Sciatic nerve (tissue), 2 donors: ENCODE results near the gene ZNF362. TPM values are rescaled to one million over a fixed set of nuclear protein-coding genes. Genes with fewer than 3 reads are reported as not detected.

Experiments
- ATAC-seq: fragments of 200-7000 bp; cut with Tn5 transposase; one replicate; pipeline ENCODE4 v1.9.1; 2020; ENCODE audit warnings: mild to moderate bottlenecking, moderate library complexity
- DNase-seq: peaks from one replicate; pipeline ENCODE4 v3.0.0-alpha.2; 2020; ENCODE audit warnings: low spot score
- intact Hi-C: fragments of 100-400 bp; cut with DNase I; formaldehyde crosslinking; loops from one replicate; pipeline ENCODE4 v1.14.2; 2022
- total RNA-seq: library from RNA; stranded (reverse); fragmentation: NEBNext Ultra II Directional; extraction: Animal tissue kit (Norgen Biotek cat#: 25700); gene quantifications from one replicate; pipeline ENCODE4 v1.2.1, GENCODE V29; 2021
- donor health status: DM: no; HTN: no; CAD: no.
- donor health status: DM: no; HTN: no; CAD: no.

The ZNF362 gene
- total RNA-seq, 1 donor from 2014 or later, result 40.0 TPM

DNA sequence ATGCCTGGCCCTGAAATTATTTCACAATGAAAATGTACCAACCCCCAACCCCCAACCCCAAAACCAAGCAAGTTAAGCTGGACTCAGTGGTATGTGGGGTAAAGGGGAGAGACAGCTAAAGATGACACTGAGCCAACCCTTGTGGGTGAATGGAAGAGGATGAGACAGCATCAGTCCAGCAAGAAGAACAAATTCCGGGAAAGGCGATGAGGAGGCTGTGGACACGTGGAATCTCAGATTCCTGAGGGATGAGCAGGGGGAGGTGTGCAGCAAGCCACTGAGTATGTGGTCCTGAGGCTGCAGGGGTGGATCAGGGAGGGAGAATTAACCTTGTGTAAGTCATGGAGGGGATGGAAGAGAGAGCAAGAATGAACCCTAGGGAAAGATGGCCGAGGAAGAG is 14.4 kb upstream of the ZNF362 start:
- DNase-seq (no peak), ATAC-seq (no peak)
- intact Hi-C loops, result no loop called here

DNA sequence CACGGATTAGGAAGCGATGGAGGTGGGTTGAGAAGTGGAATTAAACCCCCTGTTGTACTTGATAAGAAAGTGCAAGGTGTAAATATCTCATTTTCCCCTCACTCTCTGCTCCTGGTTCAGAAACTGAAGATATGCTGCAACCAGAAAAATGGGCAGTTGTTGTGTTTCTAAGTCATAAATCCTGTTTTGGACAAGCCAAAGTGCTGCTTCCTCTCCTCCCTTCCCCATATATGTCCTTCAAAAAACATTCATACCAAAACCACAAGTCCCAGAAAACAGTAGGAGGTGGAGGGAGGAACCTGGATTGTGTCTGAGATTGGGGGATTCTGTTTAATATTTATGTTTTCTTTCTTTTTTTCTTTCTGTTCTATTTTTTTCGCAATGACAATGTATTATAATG is 13.6 kb upstream of the ZNF362 start:
- no peak for DNase-seq
- no peak for ATAC-seq
- intact Hi-C loops, result no loop called here

DNA sequence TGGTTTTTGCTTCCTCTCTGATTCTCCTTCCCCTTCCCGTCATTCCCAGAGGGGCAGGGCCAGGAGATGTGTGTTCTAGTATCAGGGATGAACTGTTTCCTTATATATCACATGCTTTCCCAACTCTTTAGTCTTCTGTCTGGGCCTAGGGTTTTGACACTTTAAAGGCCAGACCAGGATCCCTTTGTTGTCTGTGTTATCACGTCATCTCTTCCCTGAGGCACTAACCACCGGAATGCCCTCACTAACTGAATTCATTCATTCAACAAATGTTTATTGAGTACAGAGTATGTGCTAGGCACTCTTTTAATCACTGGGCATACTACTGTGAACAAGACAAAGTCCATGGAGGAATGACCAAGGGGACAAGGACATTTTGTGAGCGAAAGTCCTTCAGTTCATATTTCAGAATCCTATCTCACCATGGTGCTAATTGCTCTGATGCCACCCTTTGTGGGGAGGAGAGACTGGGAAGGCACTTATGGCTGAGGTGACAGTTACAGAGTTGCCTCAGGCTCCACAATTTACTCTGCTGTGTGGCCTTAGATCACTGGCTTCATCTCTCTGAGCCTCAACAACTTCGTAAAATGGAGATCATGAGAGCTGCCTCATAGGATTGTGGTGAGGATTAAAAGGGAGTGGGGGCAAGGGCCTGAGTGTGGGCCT is 12.0 kb upstream of the ZNF362 start:
- intact Hi-C loops, result no loop called here
- DNase-seq, result no peak
- peak; percentile 82 for ATAC-seq

DNA sequence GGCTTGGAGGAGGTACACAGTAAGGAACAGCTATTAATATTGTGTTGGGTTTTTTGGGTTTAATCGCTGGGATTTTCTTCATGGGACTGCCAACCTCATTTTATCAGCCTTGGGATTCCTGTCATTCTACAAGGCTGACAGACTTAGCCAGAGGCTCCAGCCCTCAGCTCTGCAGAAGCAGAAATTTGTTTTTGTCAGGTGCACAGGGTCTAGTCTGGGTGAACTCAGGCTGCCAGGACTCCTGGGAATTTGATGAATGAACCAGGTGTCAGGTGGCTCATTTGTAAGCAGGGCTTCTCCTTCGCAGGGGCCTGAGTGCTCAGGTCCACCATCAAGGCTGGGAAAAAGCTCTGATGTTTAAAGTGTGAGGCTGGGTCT is 11.5 kb upstream of the ZNF362 start:
- intact Hi-C loops, result no loop called here
- no peak for ATAC-seq

DNA sequence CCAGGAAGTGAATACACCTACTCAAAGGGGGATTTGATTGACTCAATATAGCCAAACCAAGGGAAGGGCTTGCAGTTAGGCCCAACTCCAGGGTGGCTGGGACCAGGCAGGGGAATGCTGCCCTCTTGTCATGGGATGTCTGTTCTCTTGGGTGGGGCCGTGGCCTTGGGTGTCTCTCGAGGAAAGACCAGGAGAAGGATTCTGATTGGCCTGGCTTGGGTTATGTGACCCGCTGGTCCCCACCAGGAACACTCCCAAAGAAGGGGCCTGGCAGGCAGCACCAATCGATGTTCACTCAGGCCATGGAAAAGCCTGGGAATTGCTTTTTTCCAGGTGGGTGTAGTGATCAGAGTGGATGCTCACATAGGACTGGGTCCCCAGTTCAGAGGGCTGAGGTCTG is 10.1 kb upstream of the ZNF362 start:
- DNase-seq, result no peak
- intact Hi-C loops, result no loop called here
- no peak for ATAC-seq

More for the DNA sequence above, 11.5 kb upstream of the ZNF362 start:
- DNase-seq, result no peak

DNA sequence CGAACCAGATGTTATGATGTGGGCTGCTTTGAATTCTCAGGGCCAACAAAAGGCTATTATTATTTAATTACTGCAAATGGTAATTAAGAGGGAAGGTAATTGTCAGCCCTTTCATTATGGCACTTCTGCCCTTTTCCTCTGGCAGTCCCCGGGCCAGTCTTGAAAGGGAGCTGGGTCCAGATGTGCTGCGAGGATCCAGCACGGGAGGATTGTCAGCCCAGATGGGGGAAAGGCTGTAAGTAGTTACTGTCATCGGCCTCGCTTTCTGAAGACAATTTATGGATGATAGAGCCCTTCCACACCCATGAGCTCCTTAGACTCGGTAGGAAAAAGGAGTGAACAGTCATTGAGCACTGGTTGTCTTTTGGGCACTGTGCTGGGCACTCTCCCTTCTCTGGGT is 8.7 kb upstream of the ZNF362 start:
- ATAC-seq (no peak), DNase-seq (no peak)
- intact Hi-C loops, result no loop called here

DNA sequence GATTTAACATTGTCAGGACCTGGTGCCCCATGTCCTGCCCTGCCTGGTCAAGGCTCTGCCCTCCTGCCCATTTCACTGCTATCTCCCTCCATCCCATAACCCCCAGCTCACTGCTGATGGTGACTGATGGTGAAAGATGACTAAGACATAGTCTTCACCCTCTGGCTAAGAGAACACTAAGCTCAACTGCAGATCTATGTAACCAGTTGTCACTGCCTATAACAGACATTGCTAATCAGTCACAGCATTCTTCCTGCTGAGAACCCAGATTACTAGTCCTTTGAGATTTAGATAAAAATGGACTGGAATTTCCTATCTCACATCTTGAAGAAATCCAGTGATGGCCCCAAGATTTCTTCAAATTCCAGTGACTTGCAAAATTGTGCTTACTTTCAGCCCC is 8.0 kb upstream of the ZNF362 start:
- ATAC-seq, result no peak
- no peak for DNase-seq
- intact Hi-C loops, result no loop called here

DNA sequence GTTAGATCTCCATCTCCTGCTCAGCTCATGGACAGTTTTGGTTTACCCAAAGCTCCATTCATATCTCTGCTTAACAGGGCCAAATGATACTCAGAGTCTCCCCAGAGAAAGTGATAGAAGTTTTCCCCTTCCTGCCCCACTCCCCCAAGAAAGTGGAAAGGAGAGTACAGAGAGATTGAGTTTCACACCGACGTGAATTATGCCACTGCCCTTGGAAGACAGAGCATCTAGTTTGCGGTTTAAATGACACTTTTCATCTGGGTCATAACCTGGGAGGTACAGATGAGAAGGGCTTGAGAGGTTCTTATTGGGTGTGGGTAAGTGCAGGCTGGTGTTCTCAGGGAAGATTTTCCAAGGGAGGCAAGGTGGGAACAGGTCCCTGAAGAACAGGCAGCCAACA is 6.9 kb upstream of the ZNF362 start:
- DNase-seq (no peak), ATAC-seq (no peak)
- intact Hi-C loops, result no loop called here

DNA sequence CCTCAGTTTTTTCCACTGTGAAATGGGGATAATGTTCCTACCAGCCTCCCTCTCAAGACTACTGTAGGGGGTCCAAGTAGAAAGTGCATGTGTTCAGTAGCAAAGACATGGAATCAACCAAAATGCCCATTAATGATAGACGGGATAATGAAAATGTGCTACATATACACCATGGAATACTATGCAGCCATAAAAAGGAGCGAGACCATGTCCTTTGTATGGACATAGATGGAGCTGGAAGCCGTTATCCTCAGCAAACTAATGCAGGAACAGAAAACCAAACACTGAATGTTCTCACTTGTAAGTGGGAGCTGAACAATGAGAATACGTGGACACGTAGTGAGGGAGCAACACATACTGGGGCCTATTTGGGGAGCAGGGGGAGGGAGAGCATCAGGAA is 6.1 kb upstream of the ZNF362 start:
- DNase-seq, result no peak
- intact Hi-C loops, result no loop called here
- ATAC-seq, result no peak

DNA sequence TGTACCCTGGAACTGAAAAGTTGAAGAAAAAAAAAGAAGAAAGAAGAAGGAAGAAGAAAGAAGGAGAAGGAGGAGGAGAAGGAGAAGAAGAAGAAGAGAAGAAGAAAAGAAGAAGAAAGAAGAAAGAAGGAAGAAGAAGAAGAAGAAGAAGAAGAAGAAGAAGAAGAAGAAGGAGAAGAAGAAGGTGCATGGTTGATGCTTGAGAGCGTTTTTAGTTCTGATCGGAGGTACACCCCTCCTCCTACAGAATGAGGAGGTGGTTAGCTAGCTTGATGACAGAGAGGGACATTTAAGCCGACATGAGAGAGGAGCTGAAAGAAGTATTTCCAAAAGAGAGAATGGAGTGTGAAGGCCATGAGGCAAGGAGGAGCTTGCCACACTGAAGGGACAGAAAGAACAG is 5.6 kb upstream of the ZNF362 start:
- intact Hi-C loops, result no loop called here
- DNase-seq (no peak), ATAC-seq (no peak)

DNA sequence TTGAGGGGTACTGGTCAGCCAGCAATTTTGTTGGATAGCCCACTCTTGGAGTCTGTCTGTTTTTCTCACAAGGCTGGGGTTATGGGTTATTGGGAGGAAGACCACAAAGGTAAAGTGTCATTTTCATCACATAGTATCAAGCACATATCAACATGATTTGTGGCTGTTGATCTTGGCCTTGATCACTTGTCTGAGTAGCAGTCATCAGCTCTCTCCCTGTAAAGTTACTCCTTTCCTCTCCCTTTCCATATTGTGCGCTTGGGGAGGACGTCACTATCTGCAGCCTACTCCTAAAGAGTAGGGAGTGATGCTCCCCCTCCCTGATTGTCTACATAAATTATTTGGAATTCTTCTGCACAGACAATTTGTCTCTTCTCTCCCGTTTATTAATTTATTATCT is 1.8 kb upstream of the ZNF362 start:
- intact Hi-C loops, result no loop called here
- ATAC-seq, result no peak
- no peak for DNase-seq

DNA sequence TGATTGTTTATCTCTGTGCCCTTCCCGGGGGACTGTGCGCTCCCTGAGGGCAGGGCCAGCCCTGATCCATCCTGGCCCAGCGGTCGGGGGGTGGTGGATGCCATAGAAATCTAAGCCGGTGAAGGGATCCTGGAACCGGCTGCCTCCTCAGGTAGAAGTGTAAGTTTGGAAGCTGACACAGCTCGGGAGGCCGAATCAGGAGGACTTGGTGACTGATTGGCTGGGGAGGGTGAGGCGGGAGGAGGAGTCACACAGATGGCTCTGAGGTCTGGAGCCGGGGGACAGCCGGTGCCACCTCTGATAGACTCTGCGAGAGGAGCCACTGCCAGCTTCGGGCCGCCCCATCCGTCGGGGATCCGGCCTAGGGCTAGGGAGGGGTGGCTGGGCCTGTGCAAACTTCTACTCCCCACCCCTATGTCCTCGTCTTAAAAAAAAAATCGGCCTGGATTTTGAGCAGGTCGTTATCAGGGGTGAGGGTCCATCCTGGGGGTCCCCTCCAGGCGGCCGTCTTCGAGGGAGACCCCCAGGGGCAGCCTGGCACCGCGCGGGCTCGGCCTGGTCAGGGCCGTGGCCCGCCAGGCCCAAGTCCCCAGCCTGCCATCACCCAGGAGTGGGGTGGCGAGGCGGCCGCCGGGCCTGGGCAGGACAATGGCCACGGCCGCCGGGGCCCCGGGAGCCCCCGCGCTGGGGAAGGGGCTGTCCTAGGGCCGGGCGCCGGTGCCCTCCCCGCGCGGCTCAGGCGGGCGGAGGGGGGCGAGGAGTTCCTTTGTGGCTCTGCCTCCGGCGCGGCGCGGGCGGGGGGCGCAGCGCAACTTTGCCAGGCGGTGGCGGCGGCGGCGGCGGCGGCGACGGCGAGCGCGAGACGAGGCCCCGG is 708 bp upstream of the ZNF362 start:
- peak; percentile 81 for DNase-seq
- intact Hi-C loops, result no loop called here
- peak; percentile 79 for ATAC-seq

DNA sequence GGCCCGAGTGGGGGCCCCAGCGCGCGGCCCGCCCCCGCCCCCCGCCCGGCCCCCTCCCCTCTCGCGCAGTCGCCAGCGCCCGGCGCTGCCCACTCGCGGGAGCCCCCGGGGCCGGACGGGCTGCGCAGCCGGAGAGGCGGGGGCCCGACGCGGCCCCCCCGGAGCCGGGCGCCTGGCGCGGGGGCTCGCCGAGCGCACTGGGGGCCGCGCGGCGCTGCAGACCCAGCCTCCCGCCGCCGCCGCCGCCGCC is 146 bp upstream of the ZNF362 start:
- DNase-seq, result no peak
- intact Hi-C loops, result no loop called here
- no peak for ATAC-seq

DNA sequence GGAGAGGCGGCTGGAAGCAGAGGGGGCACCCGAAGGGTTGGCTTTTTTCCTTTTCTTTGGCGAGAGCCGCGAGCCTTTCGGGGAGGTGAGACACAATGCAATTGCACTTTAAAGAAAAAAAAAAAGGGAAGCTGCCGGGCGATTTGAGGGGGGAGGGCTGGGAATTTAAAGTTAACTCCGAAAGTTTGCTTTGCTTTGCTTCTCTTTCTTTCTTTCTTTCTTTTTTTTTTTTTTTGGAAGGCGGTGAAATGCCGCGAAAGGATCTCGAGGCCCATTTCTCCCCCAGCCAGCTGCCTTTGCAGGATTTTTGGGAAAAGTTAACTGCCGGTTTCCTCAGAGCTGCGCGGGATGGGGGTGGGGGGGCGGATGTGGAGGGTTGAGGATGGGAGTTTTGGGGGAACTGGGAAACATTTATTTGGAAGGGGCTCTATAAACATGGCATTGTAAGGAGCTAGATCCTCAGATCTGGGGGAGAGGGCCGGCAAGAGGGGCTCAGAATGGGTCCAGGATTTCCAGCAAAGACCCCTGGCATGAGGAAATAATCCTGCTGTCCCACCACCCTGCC is 997 bp downstream of the ZNF362 start:
- ATAC-seq (no peak), DNase-seq (no peak)
- intact Hi-C loops, result no loop called here

DNA sequence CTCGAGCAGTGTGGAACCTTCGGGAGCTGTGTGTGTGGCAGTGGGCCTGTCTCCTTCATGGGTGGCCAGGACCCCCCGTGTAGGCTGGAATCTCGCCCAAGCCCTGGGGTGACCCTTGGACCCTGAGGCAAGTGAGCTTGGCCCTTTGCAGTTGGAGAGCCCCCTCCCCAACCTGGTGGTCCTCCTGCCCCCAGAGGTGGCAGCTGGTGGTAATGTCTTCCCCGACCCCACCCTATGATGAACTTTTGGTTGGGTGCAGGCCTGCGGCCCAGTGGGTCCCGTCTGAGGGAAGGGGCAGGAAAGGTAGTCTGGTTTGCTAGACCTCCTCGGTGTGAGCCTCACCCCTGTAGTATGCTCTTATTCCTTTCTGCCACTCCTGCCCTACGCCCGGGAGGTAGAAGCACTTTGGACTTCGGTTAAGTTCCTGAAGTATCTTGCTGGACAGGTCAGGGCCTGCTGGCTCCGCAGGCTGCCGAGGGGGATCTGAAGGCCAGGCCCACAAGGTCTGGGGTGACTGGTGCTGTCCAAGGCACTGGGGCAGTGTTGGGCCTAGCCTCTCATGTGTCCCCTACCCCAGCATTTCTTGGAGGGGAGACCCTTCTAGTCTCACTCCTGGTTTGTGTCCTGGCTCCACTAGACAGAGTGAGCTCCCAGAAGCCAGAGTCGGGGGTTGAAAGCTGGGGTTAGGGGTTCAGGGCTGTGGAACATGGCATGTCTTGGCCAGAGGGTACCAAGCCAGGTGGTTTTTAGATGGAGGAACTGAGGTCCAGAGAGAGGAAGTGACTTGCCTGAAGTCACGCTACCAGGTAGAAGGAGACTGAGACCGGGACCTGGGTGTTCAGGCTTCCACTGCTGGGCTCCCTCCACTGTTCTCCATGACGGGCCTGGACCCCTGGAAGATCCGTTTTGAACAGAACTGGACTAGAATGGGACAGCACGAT is 1.8 kb downstream of the ZNF362 start:
- intact Hi-C loops, result no loop called here
- no peak for DNase-seq
- ATAC-seq, result peak; percentile 3

DNA sequence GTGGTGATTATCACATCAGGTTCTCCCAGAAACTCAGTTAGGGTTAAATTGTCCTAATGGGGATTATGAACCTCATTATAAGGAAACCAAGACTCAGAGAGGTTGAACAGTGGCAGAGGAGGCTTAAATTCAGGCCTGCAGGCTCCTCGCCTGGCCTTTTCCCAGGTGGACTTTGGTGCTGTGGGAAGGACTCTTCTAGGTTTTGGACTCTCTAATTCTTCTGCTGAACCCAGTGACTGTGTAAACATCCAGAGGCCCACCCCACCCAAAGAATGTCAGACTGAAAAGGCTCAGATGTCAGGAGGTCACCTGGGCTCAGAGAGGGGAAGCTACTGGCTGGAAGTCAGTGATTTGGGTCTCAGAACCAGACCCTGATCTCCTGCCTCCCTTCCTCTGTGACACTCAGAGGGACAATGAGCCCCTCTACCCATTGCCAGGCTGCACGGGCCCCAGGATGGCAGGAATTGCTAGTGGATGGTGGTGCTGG is 2.5 kb downstream of the ZNF362 start:
- intact Hi-C loops, result no loop called here
- DNase-seq (no peak), ATAC-seq (no peak)

DNA sequence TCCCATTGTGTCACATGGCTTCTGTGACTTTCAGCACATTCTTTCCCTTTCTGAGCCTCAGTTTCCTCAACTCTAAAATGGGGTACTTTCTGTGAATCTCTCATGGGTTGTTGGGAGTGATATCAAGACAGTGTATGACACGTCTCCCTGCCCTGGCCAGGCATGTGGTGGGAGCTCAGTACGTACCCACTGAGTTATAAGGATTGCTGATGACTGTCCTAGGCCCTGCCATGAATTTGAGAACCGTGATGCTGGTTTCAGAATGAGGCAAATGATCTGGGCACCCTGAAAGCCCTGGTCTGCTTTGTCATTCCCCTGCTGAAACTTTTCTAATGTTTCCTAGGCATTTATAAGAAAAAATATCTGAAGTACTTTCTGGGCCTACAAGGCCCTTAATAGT is 3.6 kb downstream of the ZNF362 start:
- no peak for DNase-seq

DNA sequence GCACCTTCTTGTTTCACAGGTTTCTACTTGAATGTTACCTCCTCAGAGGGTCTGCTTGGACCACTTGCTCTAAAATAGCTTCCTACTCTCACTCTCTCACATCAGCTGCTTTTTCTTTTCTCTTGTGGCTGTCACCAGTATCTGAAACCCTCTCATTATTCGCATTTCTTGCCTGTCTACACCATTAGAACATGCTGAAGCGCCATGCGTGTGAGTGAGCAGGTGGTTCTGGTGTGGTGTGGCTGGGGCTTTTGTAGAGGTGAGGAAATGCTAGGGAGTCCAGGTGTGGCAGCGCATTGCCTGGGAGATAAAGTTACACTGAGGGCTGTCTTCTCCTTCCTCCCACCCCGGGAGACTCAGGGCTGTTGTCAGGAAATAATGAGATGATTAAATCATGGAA is 4.1 kb downstream of the ZNF362 start:
- DNase-seq (no peak), ATAC-seq (no peak)
- intact Hi-C loops, result no loop called here

More for the DNA sequence above, 3.6 kb downstream of the ZNF362 start:
- intact Hi-C loops, result no loop called here
- no peak for ATAC-seq

DNA sequence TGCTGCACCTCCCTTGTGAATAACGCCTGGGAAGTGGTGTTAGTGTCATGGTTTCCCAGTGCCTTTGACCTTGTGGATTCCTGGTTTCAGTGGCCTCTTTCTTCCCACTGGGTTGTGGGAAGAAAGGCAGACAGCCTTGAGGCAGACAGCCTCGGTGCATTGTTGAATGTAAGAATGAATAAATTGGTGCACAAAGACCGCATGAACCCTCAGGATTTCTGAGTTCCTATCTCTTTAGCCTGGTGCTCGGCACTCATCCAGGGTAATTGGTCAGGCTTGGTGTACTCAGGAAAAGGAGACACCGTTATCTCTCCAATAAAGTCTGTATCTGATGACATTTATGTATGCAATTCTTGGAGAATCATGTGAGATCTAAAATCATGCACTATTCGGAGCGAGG is 5.1 kb downstream of the ZNF362 start:
- ATAC-seq (no peak), DNase-seq (no peak)
- intact Hi-C loops, result no loop called here
